Measurements from ENCODE around the gene LPP.

- TF ChIP-seq CTCF (IDR thresholded peaks at IDR 0.05; ENCODE audit: low read depth, low read length, poor library complexity, severe bottlenecking) (no peak), EZH2phosphoT487 (IDR thresholded peaks at IDR 0.05; ENCODE audit: borderline replicate concordance, low read length) (no peak)
These were observed 194.7 kb downstream of the LPP start for GRCh38 chr3:188348435-188349244.
